NCI-H2196 (cell line): ENCODE measurements around the gene C10orf95.
"Not testable (repeated sequence)": the region's sequence is repeated elsewhere in the genome, so short reads cannot be mapped to it uniquely, and the experiment has no call there.

Experiments used
- DNase-seq: peaks from one replicate; lab custom pipeline; 2025; ENCODE audit not compliant: unreplicated experiment; lab: John Stamatoyannopoulos, UW

Gene C10orf95

DNA sequence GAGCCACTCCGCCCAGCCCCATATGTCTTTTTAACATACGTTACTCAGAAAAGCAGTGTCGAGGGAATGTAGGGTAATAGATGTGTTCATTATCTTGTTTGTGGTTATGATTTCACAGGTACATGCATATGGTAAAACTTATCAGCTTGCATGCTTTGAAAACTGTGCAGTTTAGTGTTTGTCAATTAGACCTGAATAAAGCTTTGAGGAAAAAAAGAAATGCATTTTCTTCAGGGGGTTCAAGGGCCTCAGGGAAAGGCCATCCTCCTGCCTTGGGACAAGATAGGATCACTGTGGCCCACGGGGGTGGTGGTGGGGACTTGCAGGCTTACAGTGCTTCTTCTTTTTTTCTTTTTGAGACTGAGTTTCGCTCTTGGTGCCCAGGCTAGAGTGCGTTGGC is 16.0 kb upstream of the C10orf95 start:
- DNase-seq = no peak

DNA sequence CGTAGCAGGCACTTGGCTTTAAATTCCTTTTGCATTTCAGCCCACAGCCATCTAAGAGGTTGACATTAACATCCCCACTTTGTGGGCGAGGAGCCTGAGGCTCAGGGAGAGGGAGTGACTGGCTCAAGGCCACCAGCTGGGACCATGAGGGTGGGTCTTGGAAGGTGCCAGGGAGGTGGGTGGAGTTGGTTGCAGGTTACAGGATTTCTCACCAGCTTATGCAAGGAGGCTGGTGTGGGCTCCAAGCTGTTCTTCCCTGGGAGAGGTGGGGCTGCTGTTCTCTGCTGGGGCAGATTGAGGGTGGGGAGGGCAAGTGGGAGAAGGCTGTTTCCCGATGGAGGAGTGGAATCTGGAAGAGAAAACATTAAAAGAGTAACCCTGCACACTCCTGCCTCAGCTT is 14.1 kb upstream of the C10orf95 start:
- DNase-seq = no peak

DNA sequence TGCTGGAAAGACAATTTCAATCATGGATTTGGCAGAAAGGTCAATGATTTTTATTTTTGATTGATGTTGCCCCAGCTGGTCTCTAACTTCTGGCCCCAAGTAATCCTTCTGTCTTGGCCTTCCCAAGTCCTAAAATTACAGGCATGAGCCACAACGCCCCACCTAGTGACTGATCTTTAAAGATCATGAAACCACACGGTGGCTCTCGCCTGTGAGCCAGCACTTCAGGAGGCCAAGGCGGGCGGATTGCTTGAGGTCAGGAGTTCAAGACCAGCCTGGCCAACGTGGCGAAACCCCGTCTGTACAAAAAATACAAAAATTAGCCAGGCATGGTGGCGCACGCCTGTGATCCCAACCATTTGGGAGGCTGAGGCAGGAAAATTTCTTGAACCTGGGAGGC is 12.6 kb upstream of the C10orf95 start:
- DNase-seq = no peak

DNA sequence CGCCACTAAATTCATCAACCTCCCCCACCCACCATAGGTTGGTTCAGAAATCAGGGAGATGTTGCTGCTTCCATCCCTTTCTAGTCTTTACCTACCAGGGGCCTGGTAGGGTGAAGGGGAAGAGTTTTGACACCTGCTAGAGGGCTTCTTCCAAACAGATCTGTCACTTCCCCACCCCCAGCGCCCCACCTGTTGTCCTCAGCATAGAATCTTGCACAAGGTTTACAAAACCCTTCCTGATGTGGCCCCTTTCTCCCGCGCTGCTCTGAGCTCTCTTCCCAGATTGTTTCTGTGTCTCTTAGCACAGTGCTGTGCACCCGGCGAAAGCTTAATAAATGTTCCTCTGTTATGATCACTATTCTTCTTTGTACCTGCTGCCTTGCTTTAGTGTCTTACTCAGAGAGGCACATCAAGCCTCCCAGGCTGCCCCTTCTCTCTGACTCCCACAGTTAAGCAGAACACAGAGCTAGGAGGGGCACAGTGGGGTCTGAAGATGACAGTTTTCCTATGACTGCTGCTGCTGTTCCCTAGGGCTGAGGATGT is 11.2 kb upstream of the C10orf95 start:
- DNase-seq = no peak

DNA sequence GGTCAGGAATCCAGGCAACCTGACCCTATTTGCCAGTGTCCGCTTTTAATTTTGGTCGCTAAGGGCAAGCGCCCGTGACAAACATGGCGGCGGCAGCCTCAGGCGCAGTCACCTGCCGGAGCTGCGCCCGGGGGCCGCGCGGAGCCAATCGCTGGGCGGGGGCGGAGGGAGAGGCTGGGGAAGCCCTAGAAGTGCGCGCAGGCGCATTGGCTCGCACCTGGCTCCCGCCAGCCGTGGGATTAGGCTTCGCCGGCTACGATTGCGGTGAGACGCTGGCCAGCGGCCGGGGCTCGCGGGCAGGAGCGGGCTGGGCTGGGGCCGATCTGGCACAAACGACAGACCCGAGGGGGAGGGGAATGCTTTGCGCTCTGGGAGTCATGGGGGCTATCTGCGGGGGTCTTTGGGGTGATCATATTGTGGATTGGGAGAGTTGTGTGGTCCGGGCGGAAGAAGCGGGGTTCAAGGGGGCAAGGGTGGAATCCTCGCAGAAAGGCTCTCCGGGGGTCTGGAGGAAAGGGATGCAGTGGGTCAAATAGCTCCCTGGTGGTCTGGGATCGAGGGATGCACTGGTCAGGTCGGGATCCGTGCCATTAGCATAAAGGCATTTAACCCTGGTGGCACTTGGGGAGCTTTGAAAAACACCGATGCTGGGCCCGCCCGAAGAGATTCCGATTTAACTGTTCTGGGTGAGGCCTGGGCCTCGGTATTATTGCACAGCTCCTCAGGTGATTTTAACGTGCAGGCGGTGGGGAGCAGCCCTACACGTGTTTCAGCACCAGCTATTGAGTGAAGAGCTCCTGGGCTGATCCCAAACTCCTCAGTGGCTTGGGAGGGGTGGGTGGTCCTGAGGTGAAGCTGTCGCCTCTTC is 10.1 kb upstream of the C10orf95 start:
- DNase-seq = peak; percentile 87

DNA sequence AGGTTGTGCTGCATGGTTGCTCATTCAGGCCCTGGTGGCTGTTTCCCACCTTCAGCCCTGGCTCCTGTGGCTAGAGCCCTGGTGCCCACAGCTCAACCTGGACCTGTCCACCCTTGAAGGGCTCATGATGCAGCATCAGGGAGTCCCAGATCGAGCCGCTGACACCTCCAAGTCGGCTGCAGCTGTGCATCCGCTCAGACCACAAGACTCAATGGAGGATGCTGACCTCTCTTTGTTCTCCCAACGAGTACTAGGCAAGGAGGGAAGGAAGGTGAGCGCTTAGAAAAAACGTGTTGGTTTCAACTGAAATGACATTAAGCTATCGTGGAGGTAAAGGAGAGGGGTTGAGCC is 9.5 kb upstream of the C10orf95 start:
- no peak for DNase-seq

DNA sequence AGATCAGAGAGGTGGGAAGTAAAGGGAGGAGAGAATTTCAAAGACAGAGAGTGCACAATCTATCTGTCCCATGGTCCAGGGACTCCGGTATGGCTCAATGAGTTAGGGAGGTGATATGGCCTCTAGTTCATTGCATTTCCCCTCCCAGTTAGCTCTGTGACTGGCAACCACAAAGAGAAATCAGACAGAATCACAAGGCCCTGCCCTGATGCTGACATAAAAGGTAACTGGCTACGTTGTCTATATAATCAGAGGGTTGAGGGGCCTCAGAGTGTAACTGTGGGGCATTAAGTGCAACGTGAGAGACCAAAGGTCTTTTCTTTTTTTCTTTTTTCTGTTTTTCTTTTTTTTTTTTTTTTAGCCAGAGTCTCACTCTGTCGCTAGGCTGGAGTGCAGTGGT is 7.3 kb upstream of the C10orf95 start:
- DNase-seq = no peak

DNA sequence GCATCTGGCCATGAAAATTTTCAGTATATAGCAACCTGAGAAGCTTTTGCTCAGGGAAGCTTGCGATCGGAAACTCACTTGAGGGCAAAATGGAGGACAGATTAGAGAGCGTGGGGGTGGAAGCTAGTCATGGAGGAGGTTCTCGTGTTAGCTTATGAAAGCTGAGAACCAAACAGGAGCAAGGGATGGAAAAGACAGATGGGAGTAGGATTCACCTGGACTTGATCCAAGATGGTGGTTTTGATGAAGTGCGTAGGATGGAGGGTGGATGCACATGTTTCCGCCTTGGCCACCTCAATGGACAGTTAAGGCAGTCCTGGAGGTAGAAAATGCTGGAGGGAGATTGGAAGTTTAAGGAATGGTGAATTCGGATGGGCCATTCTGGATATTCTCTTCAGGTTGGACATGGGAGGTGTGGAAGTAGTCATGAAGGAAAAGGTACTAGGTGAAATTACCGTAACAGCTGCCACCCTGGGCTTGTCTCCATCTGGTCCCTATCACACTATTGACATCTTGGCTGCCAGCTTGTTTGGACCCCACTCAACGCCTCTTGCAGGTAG is 6.3 kb upstream of the C10orf95 start:
- no peak for DNase-seq

DNA sequence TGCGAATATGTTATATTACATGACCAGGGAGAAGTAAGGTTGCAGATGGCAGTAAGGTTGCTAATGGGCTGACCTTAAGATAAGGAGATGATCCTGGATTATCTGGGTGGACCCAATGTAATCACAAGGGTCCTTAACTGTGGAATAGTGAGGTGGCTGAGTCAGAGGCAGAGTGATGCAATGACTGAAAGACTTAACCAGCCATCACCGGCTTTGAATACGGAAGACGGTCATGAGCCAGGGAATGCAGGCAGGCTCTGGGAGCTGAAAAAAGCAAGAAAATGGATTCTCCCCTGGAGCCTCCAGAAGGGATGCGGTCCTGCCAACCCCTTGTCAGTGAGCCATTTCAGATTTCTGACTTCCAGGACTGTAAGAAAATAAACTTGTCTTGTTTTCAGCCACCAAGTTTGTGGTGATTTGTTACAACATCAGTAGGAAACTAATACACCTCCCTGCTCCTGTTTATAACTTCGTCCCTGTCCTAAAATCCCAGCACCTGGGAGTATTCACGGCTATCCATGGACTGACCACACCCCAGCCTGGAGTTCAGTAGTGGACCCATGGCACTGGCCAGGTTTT is 4.6 kb upstream of the C10orf95 start:
- no peak for DNase-seq

DNA sequence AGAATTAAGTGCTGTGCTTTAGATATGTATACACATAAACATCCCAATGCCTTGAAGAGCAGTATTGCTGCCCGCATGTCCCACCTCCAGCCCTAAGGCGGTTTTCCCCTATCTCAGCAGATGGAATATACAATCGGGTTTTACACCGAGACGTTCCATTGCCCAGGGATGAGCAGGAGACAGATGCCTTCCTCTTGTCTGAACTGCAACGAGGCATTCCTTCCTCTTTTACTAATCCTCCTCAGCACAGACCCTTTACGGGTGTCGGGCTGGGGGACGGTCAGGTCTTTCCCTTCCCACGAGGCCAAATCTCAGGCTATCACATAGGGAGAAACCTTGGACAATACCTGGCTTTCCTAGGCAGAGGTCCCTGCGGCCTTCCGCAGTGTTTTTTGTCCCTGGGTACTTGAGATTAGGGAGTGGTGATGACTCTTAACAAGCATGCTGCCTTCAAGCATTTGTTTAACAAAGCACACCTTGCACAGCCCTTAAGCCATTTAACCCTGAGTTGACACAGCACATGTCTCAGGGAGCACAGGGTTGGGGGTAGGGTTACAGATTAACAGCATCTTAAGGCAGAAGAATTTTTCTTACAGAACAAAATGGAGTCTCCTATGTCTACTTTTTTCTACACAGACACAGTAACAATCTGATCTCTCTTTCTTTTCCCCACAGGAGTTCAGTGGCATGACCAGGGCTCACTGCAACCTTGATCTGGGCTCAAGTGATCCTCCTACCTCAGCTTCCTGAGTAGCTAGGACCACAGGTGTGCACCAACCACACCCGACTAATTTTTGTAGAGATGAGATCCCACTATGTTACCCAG is 3.5 kb upstream of the C10orf95 start:
- not testable (repeated sequence) for DNase-seq

DNA sequence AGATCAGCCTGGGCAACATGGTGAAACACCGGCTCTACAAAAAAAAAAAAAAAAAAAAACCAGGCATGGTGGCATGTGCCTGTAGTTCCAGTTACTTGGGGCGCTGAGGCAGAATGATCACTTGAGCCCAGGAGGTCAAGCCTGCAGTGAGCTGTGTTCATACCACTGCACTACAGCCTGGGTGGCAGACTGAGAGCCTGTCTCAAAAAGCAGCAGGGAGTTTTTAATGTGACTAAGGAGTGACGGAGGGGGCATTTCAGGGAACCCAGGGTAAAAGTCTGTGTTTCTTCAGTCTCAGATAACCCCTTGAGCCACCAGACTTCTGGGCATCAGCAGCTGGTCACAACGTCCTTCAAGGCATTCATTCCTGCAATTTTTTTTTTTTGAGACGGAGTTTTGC is 2.2 kb upstream of the C10orf95 start:
- no peak for DNase-seq

DNA sequence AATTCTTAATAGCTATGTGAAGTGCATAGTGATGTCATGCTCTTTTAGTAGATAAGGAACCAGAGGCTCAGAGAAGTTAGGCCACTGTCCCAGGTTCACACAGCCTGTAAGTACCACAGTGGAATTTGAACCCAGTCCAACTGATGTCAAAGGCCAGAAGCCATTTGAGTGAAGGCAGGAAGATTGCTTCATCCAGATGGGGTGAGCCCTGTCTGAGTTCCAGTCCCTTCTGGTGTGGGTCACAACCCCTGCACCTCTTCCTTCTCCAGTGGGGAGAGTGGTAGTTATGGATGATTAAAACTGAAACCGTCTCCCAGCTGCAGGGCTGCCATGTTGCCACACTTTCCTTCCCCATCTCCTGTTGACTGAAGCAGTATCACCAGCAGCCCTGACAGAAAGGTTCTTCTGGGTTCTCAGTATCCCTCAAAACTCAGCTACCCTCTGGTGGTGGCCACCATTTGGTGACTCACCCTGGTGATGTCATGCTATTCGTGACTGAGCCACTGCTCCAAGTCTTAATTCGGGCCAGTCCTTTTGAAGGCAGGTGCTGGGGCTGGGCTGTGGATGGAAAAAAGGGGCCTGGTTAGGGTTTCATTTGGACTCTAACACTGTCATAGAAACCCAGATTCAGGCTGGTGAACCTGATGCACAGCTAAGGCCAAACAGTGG is 1.5 kb upstream of the C10orf95 start:
- DNase-seq = peak; percentile 48

DNA sequence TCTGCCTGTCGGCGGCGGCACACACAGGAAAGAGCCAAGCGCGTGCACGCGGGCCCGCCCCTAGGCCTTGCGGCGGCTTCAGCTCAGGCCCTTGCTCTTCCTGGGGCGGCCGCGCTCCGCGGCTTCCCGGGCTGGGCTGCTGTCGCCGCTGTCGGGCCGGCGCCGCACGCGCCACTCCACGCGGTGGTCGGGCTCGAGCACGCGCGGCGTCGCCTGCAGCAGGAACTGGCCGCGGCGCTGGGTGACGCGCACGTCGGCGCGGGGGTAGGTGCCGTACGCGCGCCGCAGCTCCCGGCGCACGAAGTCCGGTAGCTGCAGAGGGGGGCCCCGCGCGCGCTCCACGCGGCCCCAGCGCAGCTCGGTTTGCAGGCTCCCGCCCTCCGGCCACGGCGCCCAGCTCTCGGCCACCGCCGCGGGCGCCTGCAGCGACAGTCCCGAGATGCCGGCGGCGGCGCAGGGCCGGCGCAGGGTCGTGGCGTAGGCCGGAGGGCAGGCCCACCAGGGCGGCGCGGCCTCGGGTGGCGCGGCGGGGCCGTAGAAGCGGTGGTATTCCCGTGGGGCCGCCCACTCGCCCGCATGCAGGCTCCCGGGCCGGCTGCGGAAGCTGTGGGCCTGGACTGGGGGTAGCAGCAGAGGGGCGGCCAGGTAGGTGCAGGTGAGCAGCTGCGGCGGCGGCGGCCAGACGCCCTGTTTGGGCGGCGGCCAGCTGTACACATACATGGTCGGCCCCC is 804 bp downstream of the C10orf95 start:
- peak; percentile 78 for DNase-seq

DNA sequence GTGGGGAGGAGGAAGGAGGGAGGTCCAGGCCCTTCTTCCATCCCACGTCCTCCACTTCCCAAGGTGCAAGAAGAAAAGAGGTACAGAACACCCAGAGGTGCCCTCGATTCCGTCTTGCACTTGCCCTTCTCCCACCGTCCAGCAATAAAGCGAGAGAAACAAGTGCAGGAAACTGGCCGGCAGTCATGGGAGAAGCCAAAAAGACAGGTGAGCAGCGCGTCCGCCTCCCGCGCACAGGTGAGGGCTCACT is 1.3 kb downstream of the C10orf95 start:
- no peak for DNase-seq

DNA sequence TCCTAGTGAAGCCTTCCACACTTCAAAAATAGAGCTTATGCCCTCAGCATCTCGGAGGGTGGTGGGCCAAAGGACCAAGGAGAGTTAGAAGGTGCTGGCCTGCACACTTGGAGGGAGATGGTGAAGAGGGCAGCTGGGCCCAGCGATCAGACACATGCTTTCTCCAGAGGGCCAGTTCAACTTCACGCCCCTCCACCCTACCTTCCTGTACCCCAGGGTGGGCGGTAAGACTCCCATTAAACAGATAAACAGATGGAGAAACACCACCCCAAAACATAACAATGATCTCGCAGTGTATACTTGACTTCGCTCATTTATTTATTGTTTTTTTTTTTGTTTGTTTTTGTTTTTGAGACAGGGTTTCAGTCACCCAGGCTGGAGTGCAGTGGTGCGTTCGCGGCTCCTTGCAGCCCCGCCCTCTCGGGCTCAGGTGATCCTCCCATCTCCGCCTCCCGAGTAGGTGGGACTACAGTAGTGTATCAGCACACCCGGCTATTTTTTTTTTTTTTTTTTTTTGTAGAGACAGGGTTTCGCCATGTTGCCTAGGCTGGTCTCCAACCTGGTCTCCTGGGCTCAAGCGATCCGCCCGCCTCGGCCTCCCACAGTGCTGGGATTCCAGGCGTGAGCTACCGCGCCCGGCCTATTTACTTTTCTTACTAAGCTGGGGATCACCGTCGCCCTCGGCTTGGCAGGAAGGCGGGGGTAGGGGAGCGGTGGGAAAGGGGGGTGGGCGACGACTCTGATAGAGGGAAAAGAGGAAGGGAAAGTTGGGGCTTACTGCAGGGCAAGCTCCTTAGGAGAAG is 1.8 kb downstream of the C10orf95 start:
- peak; percentile 65 for DNase-seq

DNA sequence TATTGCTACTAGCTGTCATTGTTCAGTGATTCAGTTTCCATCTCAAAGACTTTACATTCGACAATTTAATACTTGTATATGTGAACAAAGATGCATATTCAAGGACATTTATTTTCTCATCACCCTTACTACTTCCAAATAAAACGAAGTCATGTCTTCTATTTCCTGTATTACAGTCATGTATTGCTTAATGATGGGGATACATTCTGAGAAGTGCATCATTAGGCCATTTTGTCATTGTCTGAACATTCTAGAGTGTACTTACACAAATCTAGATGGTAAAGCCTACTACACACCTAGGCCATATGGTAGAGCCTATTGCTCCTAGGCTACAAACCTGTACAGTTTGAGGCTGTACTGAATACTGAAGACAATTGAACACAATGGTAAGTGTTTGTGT is 6.5 kb downstream of the C10orf95 start:
- DNase-seq = no peak

DNA sequence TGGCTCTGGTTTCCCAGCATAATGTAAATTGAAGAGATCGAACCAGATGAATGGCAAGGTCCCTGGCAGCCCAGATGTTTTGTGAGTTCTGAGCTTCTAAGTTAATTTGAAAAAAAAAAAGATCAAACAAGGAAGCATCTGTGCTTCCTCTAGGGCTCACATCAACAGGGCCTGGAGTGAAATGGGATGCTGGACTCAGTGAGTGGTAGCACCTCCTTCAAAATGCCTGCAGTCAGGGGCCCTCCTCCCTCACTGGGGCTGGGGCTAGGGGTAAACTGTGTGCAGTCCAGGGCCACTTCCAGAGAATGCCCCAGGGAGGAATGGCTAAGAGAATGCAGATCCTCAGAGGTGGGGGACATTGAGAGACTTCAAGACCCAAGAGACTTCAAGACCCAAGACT is 13.0 kb downstream of the C10orf95 start:
- no peak for DNase-seq

DNA sequence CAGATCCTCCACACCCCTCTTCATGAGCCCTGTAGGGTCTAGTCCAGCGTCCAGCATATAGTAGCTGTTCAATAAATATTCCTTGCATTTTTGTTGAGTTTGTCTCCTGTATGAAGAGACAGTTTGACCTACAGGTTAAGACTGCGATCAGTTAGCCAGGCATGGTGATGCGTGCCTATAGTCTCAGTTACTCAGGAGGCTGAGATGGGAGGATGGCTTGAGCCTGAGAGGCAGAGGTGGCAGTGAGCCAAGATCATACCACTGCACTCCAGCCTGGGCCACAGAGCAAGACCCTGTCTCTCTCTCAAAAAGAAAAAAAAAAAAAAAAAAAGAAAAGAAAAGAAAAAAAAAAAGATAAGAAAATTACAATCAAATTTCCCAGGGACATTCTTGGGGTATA is 13.8 kb downstream of the C10orf95 start:
- no peak for DNase-seq

DNA sequence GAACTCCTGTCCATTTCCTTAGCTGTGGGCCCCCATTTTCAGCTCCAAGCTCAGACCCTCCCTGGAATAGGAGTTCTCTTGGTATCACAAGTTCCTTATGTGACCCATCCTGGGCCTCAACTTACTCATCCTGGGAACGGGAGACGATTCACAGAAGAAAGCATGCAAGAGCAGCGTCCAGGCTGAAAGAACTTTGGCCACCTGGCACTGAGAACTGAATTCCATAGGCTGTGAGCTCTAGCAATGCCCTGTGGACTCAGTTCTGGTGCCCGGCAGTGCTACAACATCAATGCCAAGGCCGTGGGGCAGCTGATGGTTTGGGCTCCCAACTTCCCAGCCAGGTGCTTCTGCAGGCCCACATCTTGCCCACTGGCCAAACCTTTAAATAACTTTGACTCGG is 15.0 kb downstream of the C10orf95 start:
- DNase-seq = no peak
